Brain microvascular endothelial cell (primary cell): ENCODE data around the gene ZBTB16.

ENCODE experiments used
- DNase-seq: peaks from one replicate; pipeline ENCODE4 v3.0.0-alpha.2; 2020
- H3K27ac ChIP-seq: fragments of 250-450 bp; sonication (Bioruptor Pico); 2 replicates; pipeline ENCODE4 v1.5.1; 2020; ENCODE audit warnings: mild to moderate bottlenecking, moderate library complexity
- H3K27me3 ChIP-seq: fragments of 250-450 bp; sonication (Bioruptor Pico); replicated peaks from 2 replicates; pipeline ENCODE4 v1.5.1; 2020; ENCODE audit warnings: mild to moderate bottlenecking
- H3K36me3 ChIP-seq: fragments of 250-450 bp; sonication (Bioruptor Pico); replicated peaks from 2 replicates; pipeline ENCODE4 v1.5.1; 2020; ENCODE audit warnings: mild to moderate bottlenecking
- H3K4me3 ChIP-seq: 2 replicates; pipeline ENCODE4 v1.5.1; 2011; ENCODE audit warnings: low read depth, mild to moderate bottlenecking, control low read depth, low read length, moderate library complexity
- CTCF ChIP-seq: IDR thresholded peaks from 2 replicates; pipeline ENCODE4 v1.5.1; 2011; ENCODE audit warnings: low read depth, mild to moderate bottlenecking, moderate library complexity, low read length, control low read depth, inconsistent platforms; ENCODE audit errors: missing control alignments
- in situ Hi-C: cut with HindIII; loops from 2 replicates; pipeline ENCODE4 v1.10.0; 2017; ENCODE audit warnings: low sequenced_read_pairs, low pct_ligation_motif_present

Gene ZBTB16

GRCh38 chr11:114199051-114199450 is 139.5 kb downstream of the ZBTB16 start:
- Histone ChIP-seq H3K36me3 (no peaks in the 10 kb centered on the region), H3K27me3 (no peaks in the 10 kb centered on the region), H3K27ac (no peak overlapping the region), H3K4me3 (no peak overlapping the region)
- in situ Hi-C loops = no loop called here
- TF ChIP-seq CTCF = no peak
- DNase-seq = no peak

- in situ Hi-C loops = no loop called here
These were observed 141.0 kb downstream of the ZBTB16 start for GRCh38 chr11:114200351-114201133.

GRCh38 chr11:114201219-114201618 is 141.7 kb downstream of the ZBTB16 start:
- no peak for DNase-seq
- Histone ChIP-seq H3K36me3 (no peaks in the 10 kb centered on the region), H3K27ac (no peak overlapping the region), H3K27me3 (no peaks in the 10 kb centered on the region), H3K4me3 (no peak overlapping the region)
- TF ChIP-seq CTCF = no peak
- in situ Hi-C loops = no loop called here

More at GRCh38 chr11:114200351-114201133, 141.0 kb downstream of the ZBTB16 start:
- Histone ChIP-seq H3K27me3 (no peaks in the 10 kb centered on the region), H3K4me3 (no peak overlapping the region), H3K36me3 (no peaks in the 10 kb centered on the region), H3K27ac (no peak overlapping the region)
- no peak for TF ChIP-seq CTCF
- DNase-seq = no peak

- no peak overlapping the region for H3K4me3 ChIP-seq
- in situ Hi-C loops = no loop called here
- DNase-seq = no peak
- TF ChIP-seq CTCF = no peak
- H3K36me3 ChIP-seq = no peaks in the 10 kb centered on the region
- no peak overlapping the region for H3K27ac ChIP-seq
- H3K27me3 ChIP-seq = no peaks in the 10 kb centered on the region
These were observed 142.6 kb downstream of the ZBTB16 start for GRCh38 chr11:114202011-114202609.

- in situ Hi-C loops = no loop called here
- Histone ChIP-seq H3K27me3 (no peaks in the 10 kb centered on the region), H3K36me3 (no peaks in the 10 kb centered on the region), H3K27ac (no peak overlapping the region), H3K4me3 (no peak overlapping the region)
- TF ChIP-seq CTCF = no peak
- no peak for DNase-seq
These were observed 147.6 kb downstream of the ZBTB16 start for GRCh38 chr11:114207096-114207495.
